ENCODE results near the gene SCAMP2.
A peak's percentile ranks its signal among the peaks of the same experiment; 100 is the strongest.

Gene SCAMP2

DNA sequence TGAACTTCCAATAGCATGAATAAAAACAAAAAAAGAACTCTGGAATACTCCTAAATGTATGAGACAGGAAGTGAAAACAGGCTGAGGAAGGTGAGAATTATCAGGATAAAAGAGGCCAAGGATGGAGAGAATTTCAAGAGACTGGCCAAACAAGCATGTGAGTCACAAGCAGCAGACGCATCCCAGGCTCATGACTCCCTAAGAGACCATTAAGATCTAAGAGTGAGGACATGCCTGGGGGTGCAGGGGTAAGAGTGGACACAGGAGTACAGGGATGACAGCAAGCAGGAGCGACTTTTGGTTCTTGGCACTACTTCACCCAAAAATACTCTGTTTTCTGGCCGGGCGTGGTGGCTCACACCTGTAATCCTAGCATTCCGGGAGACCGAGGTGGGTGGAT, 7.1 kb downstream of the SCAMP2 start:
- H3K36me3 ChIP-seq (ENCODE audit: control insufficient read depth in 1 of 2, insufficient read depth in 2 of 2, low read length in 2 of 2) = peaks cover 0 to 3% of the 10 kb centered on the region in 2 donors
- no peaks in the 10 kb centered on the region for H3K9me3 ChIP-seq (ENCODE audit: control insufficient read depth in 1 of 2, low read length in 2 of 2)
- H3K4me1 ChIP-seq (ENCODE audit: control insufficient read depth in 1 of 2, insufficient read depth in 2 of 2, low read length in 2 of 2) = peaks cover 57 to 71% of the 10 kb centered on the region in 2 donors
- H3K9ac ChIP-seq (ENCODE audit: low read depth in 1 of 2, low read length in 2 of 2) = no peak overlapping the region
- H3K27ac ChIP-seq (ENCODE audit: low read depth, low read length) = peak overlapping the region; percentile 13
- no peak overlapping the region for H3K4me3 ChIP-seq (ENCODE audit: low read depth in 1 of 2, low read length in 2 of 2)
- H3K27me3 ChIP-seq (ENCODE audit: control insufficient read depth in 1 of 2, insufficient read depth in 2 of 2, low read length in 2 of 2) = no peaks in the 10 kb centered on the region

DNA sequence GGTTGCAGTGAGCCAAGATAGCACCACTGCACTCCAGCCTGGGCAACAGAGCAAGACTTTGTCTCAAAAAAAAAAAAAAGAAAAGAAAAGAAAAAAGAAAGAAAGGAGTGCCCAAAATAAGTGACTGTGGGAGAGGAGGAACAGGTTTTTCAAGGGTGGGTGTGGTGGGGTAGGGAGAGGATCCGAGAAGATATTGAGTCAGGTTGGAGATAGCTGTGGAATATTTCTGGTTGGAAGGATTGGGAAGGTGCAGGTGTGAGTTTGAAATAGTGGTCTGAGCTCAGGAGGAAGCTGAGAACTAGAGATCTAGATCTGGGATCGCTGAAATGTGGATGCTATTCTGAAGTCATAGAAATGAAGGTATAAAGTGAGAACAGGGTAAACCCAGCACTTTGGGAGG, 7.8 kb downstream of the SCAMP2 start:
- no peak overlapping the region for H3K9ac ChIP-seq (ENCODE audit: low read depth in 1 of 2, low read length in 2 of 2)
- H3K36me3 ChIP-seq (ENCODE audit: control insufficient read depth in 1 of 2, insufficient read depth in 2 of 2, low read length in 2 of 2) = peaks cover 0 to 3% of the 10 kb centered on the region in 2 donors
- H3K4me3 ChIP-seq (ENCODE audit: low read depth in 1 of 2, low read length in 2 of 2) = no peak overlapping the region
- no peaks in the 10 kb centered on the region for H3K9me3 ChIP-seq (ENCODE audit: control insufficient read depth in 1 of 2, low read length in 2 of 2)
- no peaks in the 10 kb centered on the region for H3K27me3 ChIP-seq (ENCODE audit: control insufficient read depth in 1 of 2, insufficient read depth in 2 of 2, low read length in 2 of 2)
- peaks cover 49 to 63% of the 10 kb centered on the region in 2 donors for H3K4me1 ChIP-seq (ENCODE audit: control insufficient read depth in 1 of 2, insufficient read depth in 2 of 2, low read length in 2 of 2)
- H3K27ac ChIP-seq (ENCODE audit: low read depth, low read length) = no peak overlapping the region

DNA sequence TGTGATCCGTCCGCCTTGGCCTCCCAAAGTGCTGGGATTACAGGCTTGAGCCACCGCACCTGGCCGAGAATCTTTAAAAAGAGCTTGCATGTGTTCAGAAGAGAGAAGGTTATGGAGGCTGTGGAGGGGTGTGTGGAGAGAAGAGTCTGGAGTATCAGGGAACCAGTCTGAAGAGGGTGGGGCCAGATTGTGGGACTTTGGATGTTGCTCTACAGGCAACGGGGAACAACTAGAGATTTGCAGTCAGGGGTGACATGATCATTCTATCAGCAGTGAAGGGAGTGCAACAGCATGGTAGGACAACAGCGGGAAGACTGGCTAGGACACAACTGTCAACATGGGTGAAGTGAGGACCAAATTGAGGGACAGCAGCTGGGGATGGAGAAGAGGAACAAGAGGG, 8.9 kb downstream of the SCAMP2 start:
- H3K4me3 ChIP-seq (ENCODE audit: low read depth in 1 of 2, low read length in 2 of 2) = no peak overlapping the region
- H3K9me3 ChIP-seq (ENCODE audit: control insufficient read depth in 1 of 2, low read length in 2 of 2) = no peaks in the 10 kb centered on the region
- no peaks in the 10 kb centered on the region for H3K27me3 ChIP-seq (ENCODE audit: control insufficient read depth in 1 of 2, insufficient read depth in 2 of 2, low read length in 2 of 2)
- no peak overlapping the region for H3K9ac ChIP-seq (ENCODE audit: low read depth in 1 of 2, low read length in 2 of 2)
- no peak overlapping the region for H3K27ac ChIP-seq (ENCODE audit: low read depth, low read length)
- peaks cover 42 to 59% of the 10 kb centered on the region in 2 donors for H3K4me1 ChIP-seq (ENCODE audit: control insufficient read depth in 1 of 2, insufficient read depth in 2 of 2, low read length in 2 of 2)
- H3K36me3 ChIP-seq (ENCODE audit: control insufficient read depth in 1 of 2, insufficient read depth in 2 of 2, low read length in 2 of 2) = peaks cover 0 to 3% of the 10 kb centered on the region in 2 donors

DNA sequence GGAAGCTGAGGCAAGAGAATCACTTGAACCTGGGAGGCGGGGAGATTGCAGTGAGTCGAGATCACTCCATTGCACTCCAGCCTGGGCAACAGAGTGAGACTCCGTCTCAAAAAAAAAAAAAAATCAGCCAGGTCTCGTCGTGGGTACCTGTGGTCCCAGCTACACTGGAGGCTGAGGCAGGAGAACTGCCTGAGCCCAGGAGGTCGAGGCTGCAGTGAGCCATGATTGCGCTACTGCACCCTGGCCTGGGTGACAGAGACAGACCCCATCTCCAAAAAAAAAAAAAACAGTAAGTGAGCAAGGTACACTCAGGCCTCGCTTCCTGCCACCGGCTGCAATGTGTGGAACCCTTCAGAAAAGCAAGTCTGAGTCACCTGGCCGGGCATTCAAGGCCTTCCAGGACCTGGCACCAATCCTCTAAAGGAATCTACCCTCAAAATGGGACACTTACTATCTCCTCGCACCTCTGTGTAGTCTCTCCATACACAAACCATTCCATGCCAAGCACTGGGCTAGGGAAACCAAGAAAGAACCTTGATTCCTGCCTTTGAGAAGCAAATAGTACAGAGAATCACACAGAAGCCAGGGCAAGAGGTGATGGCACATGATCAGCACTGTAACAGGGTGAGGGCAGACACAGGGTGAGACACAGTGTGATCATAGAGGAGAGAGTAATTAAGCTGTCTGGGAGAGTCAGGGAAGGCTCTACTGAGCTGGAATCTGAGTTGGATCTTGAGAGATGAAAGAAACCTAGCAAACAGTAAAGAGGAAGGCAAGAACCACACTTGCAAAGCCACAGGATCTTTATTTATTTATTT, 9.7 kb downstream of the SCAMP2 start:
- peaks cover 41 to 57% of the 10 kb centered on the region in 2 donors for H3K4me1 ChIP-seq (ENCODE audit: control insufficient read depth in 1 of 2, insufficient read depth in 2 of 2, low read length in 2 of 2)
- no peak overlapping the region for H3K9ac ChIP-seq (ENCODE audit: low read depth in 1 of 2, low read length in 2 of 2)
- H3K27me3 ChIP-seq (ENCODE audit: control insufficient read depth in 1 of 2, insufficient read depth in 2 of 2, low read length in 2 of 2) = no peaks in the 10 kb centered on the region
- H3K4me3 ChIP-seq (ENCODE audit: low read depth in 1 of 2, low read length in 2 of 2) = no peak overlapping the region
- H3K9me3 ChIP-seq (ENCODE audit: control insufficient read depth in 1 of 2, low read length in 2 of 2) = no peaks in the 10 kb centered on the region
- H3K27ac ChIP-seq (ENCODE audit: low read depth, low read length) = no peak overlapping the region
- peaks cover under 1 to 3% of the 10 kb centered on the region in 2 donors for H3K36me3 ChIP-seq (ENCODE audit: control insufficient read depth in 1 of 2, insufficient read depth in 2 of 2, low read length in 2 of 2)

DNA sequence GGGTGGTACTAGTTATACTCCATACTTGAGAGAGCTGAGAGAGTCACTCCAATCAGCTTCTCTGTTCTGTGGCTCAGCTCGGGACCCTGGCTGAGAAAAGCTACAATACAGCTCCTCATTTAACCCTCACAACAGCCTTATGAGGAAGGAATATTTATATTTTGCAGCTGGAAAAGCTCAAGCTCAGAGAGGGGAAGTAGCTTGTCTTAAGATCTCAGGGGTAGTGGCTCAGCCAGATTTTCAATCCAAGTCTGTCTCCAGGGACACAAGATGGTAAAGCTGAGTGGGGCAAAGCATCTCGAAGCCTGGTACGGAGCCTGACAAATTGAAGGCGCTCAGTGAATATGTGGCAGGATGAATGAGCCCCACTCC, 14.8 kb downstream of the SCAMP2 start:
- Histone ChIP-seq H3K4me3 (ENCODE audit: low read depth in 1 of 2, low read length in 2 of 2) (no peak overlapping the region), H3K27me3 (ENCODE audit: control insufficient read depth in 1 of 2, insufficient read depth in 2 of 2, low read length in 2 of 2) (no peaks in the 10 kb centered on the region), H3K36me3 (ENCODE audit: control insufficient read depth in 1 of 2, insufficient read depth in 2 of 2, low read length in 2 of 2) (peaks cover 11 to 13% of the 10 kb centered on the region in 2 donors), H3K4me1 (ENCODE audit: control insufficient read depth in 1 of 2, insufficient read depth in 2 of 2, low read length in 2 of 2) (peaks cover 29 to 34% of the 10 kb centered on the region in 2 donors), H3K9ac (ENCODE audit: low read depth in 1 of 2, low read length in 2 of 2) (no peak overlapping the region), H3K27ac (ENCODE audit: low read depth, low read length) (peak overlapping the region; percentile 10), H3K9me3 (ENCODE audit: control insufficient read depth in 1 of 2, low read length in 2 of 2) (no peaks in the 10 kb centered on the region)

DNA sequence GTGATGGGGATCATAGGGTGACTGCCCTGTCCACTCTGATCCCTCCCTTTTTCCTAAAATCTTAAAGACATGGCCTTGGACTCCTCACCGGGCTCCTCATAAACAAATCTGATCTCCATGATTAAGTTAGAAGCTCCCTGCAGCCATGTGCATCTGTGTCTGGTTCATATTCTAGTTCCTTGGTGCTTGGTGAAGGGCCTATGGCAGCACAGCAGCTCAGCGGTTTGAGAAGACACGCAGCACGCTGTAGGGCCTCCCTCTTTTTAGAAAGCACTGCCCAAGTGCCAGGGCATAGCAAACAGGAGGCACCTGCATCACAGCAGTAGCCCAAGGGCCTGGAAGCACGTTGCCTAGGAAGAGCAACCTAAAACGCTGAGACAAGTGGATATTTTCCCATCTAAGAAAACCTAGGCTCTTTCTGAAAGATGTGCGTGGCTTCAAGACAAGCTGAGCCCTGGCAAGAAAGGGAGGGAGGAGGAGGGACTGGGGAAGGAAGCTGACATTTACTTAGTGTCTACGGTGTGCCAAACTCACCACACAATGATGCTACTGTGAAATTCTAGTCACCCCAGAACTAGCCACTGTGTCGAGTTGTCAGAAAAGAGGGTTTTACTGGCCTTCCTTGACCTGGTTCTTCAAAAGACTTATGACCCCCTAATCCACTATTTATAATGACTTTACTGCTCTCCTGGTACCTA, 15.3 kb downstream of the SCAMP2 start:
- no peaks in the 10 kb centered on the region for H3K9me3 ChIP-seq (ENCODE audit: control insufficient read depth in 1 of 2, low read length in 2 of 2)
- no peak overlapping the region for H3K27ac ChIP-seq (ENCODE audit: low read depth, low read length)
- H3K9ac ChIP-seq (ENCODE audit: low read depth in 1 of 2, low read length in 2 of 2) = no peak overlapping the region
- peaks cover 32% of the 10 kb centered on the region in 2 donors for H3K4me1 ChIP-seq (ENCODE audit: control insufficient read depth in 1 of 2, insufficient read depth in 2 of 2, low read length in 2 of 2)
- no peaks in the 10 kb centered on the region for H3K27me3 ChIP-seq (ENCODE audit: control insufficient read depth in 1 of 2, insufficient read depth in 2 of 2, low read length in 2 of 2)
- no peak overlapping the region for H3K4me3 ChIP-seq (ENCODE audit: low read depth in 1 of 2, low read length in 2 of 2)
- H3K36me3 ChIP-seq (ENCODE audit: control insufficient read depth in 1 of 2, insufficient read depth in 2 of 2, low read length in 2 of 2) = peaks cover 17 to 18% of the 10 kb centered on the region in 2 donors

DNA sequence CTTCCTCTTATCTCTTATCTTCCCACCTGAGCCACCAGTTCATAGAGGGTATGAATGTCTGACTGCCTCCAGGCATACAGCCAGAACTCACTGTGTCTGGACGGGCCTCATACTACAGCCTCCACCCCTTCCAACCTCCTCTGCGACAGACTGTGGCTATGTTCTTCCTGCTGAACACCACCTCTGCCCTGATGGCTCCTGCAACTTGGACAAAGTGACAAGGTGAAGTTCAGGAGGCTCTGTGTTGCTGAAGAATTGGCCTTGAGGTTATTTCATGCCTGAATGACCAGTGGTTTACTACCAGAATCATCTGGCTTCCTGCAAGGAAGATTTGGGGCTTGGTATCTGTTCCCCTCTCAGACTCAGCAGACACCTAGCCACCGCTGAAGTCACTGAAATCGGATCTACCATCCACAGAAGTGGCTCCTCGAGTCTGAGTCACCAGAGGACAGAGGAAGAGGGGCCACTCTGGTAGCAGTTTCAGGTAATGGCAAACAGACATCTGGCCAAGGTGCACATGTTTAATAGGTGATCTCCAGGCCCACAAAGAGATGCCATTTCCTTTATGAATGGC, 16.0 kb downstream of the SCAMP2 start:
- peaks cover 23 to 25% of the 10 kb centered on the region in 2 donors for H3K36me3 ChIP-seq (ENCODE audit: control insufficient read depth in 1 of 2, insufficient read depth in 2 of 2, low read length in 2 of 2)
- peak overlapping the region in 1 of 2 donors; percentile 20 for H3K9ac ChIP-seq (ENCODE audit: low read depth in 1 of 2, low read length in 2 of 2)
- no peaks in the 10 kb centered on the region for H3K9me3 ChIP-seq (ENCODE audit: control insufficient read depth in 1 of 2, low read length in 2 of 2)
- H3K4me3 ChIP-seq (ENCODE audit: low read depth in 1 of 2, low read length in 2 of 2) = no peak overlapping the region
- H3K27ac ChIP-seq (ENCODE audit: low read depth, low read length) = no peak overlapping the region
- H3K27me3 ChIP-seq (ENCODE audit: control insufficient read depth in 1 of 2, insufficient read depth in 2 of 2, low read length in 2 of 2) = no peaks in the 10 kb centered on the region
- peaks cover 32% of the 10 kb centered on the region in 2 donors for H3K4me1 ChIP-seq (ENCODE audit: control insufficient read depth in 1 of 2, insufficient read depth in 2 of 2, low read length in 2 of 2)

DNA sequence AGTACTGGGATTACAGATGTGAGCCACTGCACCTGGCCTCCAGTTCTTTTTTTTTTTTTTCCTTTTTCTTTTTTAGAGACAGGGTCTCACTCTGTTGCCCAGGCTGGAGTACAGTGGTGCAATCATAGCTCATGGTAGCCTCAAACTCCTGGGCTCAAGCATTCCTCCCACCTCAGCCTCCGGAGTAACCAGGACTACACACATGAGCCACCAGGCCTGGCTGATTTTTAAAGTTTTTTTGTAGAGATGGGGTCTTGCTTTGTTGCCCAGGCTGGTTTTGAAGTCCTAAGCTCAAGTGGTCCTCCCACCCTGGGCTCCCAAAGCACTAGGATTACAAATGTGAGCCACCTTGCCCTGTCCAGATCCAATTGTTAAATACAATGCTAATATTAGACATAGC, 16.6 kb downstream of the SCAMP2 start:
- no peaks in the 10 kb centered on the region for H3K27me3 ChIP-seq (ENCODE audit: control insufficient read depth in 1 of 2, insufficient read depth in 2 of 2, low read length in 2 of 2)
- H3K27ac ChIP-seq (ENCODE audit: low read depth, low read length) = no peak overlapping the region
- H3K4me1 ChIP-seq (ENCODE audit: control insufficient read depth in 1 of 2, insufficient read depth in 2 of 2, low read length in 2 of 2) = peaks cover 33 to 37% of the 10 kb centered on the region in 2 donors
- H3K9ac ChIP-seq (ENCODE audit: low read depth in 1 of 2, low read length in 2 of 2) = no peak overlapping the region
- no peaks in the 10 kb centered on the region for H3K9me3 ChIP-seq (ENCODE audit: control insufficient read depth in 1 of 2, low read length in 2 of 2)
- H3K4me3 ChIP-seq (ENCODE audit: low read depth in 1 of 2, low read length in 2 of 2) = no peak overlapping the region
- peaks cover 26 to 31% of the 10 kb centered on the region in 2 donors for H3K36me3 ChIP-seq (ENCODE audit: control insufficient read depth in 1 of 2, insufficient read depth in 2 of 2, low read length in 2 of 2)

DNA sequence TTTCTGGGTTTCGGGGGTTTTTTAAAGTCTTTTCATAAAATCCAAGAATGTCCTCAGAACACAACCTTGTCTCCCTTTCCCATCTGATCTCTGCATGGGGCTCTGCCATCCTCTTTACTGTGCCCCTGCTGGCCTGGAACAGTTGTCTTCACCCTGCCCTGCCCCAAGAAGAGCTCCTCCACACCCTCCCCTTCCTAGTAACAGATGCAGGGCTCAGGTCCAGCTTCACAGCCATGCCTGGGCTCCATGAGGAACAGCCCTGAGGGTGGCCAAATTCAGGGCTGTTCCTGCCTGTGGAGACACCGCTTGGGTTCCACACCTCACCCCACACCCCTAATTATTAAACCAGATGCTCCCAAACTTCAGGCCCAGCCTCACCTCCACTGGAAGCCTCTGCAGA, 17.3 kb downstream of the SCAMP2 start:
- Histone ChIP-seq H3K4me1 (ENCODE audit: control insufficient read depth in 1 of 2, insufficient read depth in 2 of 2, low read length in 2 of 2) (peaks cover 40 to 44% of the 10 kb centered on the region in 2 donors), H3K9ac (ENCODE audit: low read depth in 1 of 2, low read length in 2 of 2) (no peak overlapping the region), H3K36me3 (ENCODE audit: control insufficient read depth in 1 of 2, insufficient read depth in 2 of 2, low read length in 2 of 2) (peaks cover 26 to 38% of the 10 kb centered on the region in 2 donors), H3K9me3 (ENCODE audit: control insufficient read depth in 1 of 2, low read length in 2 of 2) (no peaks in the 10 kb centered on the region), H3K4me3 (ENCODE audit: low read depth in 1 of 2, low read length in 2 of 2) (no peak overlapping the region), H3K27ac (ENCODE audit: low read depth, low read length) (no peak overlapping the region), H3K27me3 (ENCODE audit: control insufficient read depth in 1 of 2, insufficient read depth in 2 of 2, low read length in 2 of 2) (no peaks in the 10 kb centered on the region)

DNA sequence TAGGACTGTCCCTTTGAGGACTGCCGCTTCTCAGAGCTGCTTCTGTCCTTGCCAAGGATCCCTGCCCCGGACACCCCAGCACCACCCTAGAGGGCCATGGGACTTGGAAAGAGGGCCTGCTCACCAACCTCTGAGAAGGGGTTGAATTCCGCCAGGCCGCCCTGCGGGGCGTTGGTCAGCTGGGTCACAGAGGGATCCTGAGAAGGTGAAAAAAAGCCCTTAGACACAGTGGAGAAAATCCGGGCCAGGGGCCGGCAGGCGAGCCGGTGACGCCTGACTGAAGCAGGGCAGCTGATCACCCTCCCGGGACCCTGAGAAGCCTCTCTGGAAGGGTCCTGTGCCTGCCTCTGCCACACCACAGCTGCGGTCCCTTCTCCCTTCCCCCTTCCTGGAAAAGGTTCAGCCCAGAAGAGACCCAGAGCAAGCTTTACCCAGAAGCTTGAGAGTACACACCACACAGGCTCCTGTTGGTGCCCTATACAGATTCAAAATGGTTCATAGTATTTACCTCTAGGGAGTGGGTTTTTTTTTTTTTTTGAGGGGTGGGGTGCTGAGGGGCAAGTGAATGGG, 18.6 kb downstream of the SCAMP2 start:
- Histone ChIP-seq H3K4me3 (ENCODE audit: low read depth in 1 of 2, low read length in 2 of 2) (no peak overlapping the region), H3K27me3 (ENCODE audit: control insufficient read depth in 1 of 2, insufficient read depth in 2 of 2, low read length in 2 of 2) (no peaks in the 10 kb centered on the region), H3K4me1 (ENCODE audit: control insufficient read depth in 1 of 2, insufficient read depth in 2 of 2, low read length in 2 of 2) (peaks cover 48 to 49% of the 10 kb centered on the region in 2 donors), H3K36me3 (ENCODE audit: control insufficient read depth in 1 of 2, insufficient read depth in 2 of 2, low read length in 2 of 2) (peaks cover 37 to 50% of the 10 kb centered on the region in 2 donors), H3K9ac (ENCODE audit: low read depth in 1 of 2, low read length in 2 of 2) (no peak overlapping the region), H3K9me3 (ENCODE audit: control insufficient read depth in 1 of 2, low read length in 2 of 2) (no peaks in the 10 kb centered on the region), H3K27ac (ENCODE audit: low read depth, low read length) (no peak overlapping the region)

Measured in duodenal mucosa (tissue), 2 donors.